Measurements from ENCODE around the gene GH1. TPM values are rescaled to one million over a fixed set of nuclear protein-coding genes. Genes with fewer than 3 reads are reported as not detected.
A peak's percentile ranks its signal among the peaks of the same experiment; 100 is the strongest.
"Not testable (repeated sequence)": the region's sequence is repeated elsewhere in the genome, so short reads cannot be mapped to it uniquely, and the experiment has no call there.

Gene GH1
- total and polyA plus RNA-seq, 7 experiments from 2014 or later: 0.58 to 0.66 TPM; not detected in 5

DNA sequence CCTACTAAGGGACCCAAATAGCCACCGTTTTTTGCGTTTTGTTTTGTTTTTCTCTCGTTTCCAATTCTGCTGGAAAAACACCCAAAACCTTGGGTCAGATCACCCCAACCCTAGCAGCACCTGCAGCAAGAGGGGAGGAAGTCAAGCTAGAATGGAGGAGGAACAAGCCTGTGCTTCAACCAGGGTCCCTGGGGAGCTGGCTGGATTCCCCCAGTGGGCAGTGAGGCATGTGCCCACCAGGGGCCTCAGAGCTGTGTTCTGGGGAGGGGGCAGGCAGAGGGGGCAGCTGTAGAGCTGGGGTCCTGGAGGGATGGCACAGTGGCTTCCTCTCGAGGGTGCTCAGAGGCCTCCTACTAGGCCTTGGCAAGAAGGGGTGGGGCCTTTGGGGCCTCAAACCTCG is 7.0 kb upstream of the GH1 start:
- Mint-ChIP-seq H3K9me3 (no peaks in the 10 kb centered on the region), H3K27ac (peak overlapping the region in 3 of 9 donors; percentile 15 to 55 (median 25)), H3K36me3 (peaks cover 0 to 6% (median 0%) of the 10 kb centered on the region in 5 donors), H3K27me3 (peaks cover 0 to 4% (median 0%) of the 10 kb centered on the region in 5 donors), H3K4me3 (no peak overlapping the region), H3K4me1 (peaks cover 0 to 9% (median 2%) of the 10 kb centered on the region in 7 donors)
- Histone ChIP-seq H3K9me3 (ENCODE audit: control insufficient read depth in 2 of 3, low read length in 3 of 3) (no peaks in the 10 kb centered on the region), H3K4me3 (ENCODE audit: low read length) (no peak overlapping the region), H3K36me3 (ENCODE audit: control insufficient read depth in 2 of 3, insufficient read depth in 3 of 3, low read length in 3 of 3) (peaks cover 0 to 28% (median 0%) of the 10 kb centered on the region in 3 experiments), H3K4me1 (ENCODE audit: control insufficient read depth in 2 of 2, insufficient read depth in 2 of 2, low read length in 2 of 2) (peaks cover under 1 to 2% of the 10 kb centered on the region in 2 donors), H3K27me3 (ENCODE audit: control insufficient read depth in 2 of 2, insufficient read depth in 2 of 2, low read length in 2 of 2) (no peaks in the 10 kb centered on the region), H3K27ac (ENCODE audit: low read depth, low read length) (no peak overlapping the region)
- CTCF ChIA-PET: interaction anchor here (0.9 to 1.4 kb wide), 2 partner anchors 104 to 208 kb away, joined by 3 to 4 read pairs; no protein-coding TSS in a partner anchor
- peak; percentile 37 for ATAC-seq
- intact Hi-C loops (cut with micrococcal nuclease): no loop called here
- DNase-seq: no peak
- POLR2A ChIA-PET: interaction anchor here (0.7 kb wide), 1 partner anchor 154 kb away, joined by 6 read pairs; no protein-coding TSS in a partner anchor

DNA sequence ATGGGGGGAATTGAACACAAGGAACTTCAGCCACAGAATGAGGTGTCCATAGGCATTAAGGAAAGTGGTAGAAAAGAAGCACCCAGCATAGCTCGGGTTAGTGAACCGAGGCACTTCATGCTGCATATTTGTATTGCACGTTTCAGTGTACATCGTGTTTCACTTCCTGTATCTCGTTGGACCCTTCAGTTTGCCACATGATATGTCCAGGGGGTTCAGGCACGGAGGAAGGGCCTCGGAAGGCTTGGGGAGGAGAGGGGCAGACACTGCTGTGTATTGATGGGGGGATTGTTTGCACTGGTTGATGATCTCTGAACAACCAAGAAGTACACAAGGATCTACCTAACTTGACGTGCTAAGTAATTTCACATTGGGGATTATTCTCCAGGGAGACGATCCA is 3.8 kb upstream of the GH1 start:
- peak; percentile 14 for ATAC-seq
- H3K27me3 Mint-ChIP-seq; H3K9me3 Mint-ChIP-seq; H3K4me3 Mint-ChIP-seq; intact Hi-C loops (cut with micrococcal nuclease); H3K27ac ChIP-seq (ENCODE audit: low read depth, low read length); POLR2A ChIA-PET; H3K9me3 ChIP-seq (ENCODE audit: control insufficient read depth in 2 of 3, low read length in 3 of 3); H3K4me1 ChIP-seq (ENCODE audit: control insufficient read depth in 2 of 2, insufficient read depth in 2 of 2, low read length in 2 of 2); H3K27me3 ChIP-seq (ENCODE audit: control insufficient read depth in 2 of 2, insufficient read depth in 2 of 2, low read length in 2 of 2); DNase-seq; H3K36me3 Mint-ChIP-seq; H3K4me3 ChIP-seq (ENCODE audit: low read length); H3K4me1 Mint-ChIP-seq; H3K36me3 ChIP-seq (ENCODE audit: control insufficient read depth in 2 of 3, insufficient read depth in 3 of 3, low read length in 3 of 3): not testable (repeated sequence)
- H3K27ac Mint-ChIP-seq: peak overlapping the region in 1 of 9 donors; percentile 58
- CTCF ChIA-PET: interaction anchor here (0.7 to 1.6 kb wide), 5 partner anchors 10 to 208 kb away, joined by 3 to 4 read pairs (median 3); partner anchors contain the start of genes CD79B and ICAM2

- H3K27ac Mint-ChIP-seq; H3K4me3 Mint-ChIP-seq; H3K27me3 ChIP-seq (ENCODE audit: control insufficient read depth in 2 of 2, insufficient read depth in 2 of 2, low read length in 2 of 2); H3K9me3 ChIP-seq (ENCODE audit: control insufficient read depth in 2 of 3, low read length in 3 of 3); H3K4me1 ChIP-seq (ENCODE audit: control insufficient read depth in 2 of 2, insufficient read depth in 2 of 2, low read length in 2 of 2); H3K27ac ChIP-seq (ENCODE audit: low read depth, low read length); DNase-seq; ATAC-seq; H3K4me1 Mint-ChIP-seq; H3K36me3 ChIP-seq (ENCODE audit: control insufficient read depth in 2 of 3, insufficient read depth in 3 of 3, low read length in 3 of 3); H3K9me3 Mint-ChIP-seq; H3K4me3 ChIP-seq (ENCODE audit: low read length); intact Hi-C loops (cut with micrococcal nuclease); H3K36me3 Mint-ChIP-seq: not testable (repeated sequence)
- ChIA-PET POLR2A (interaction anchor here (0.6 to 2.4 kb wide), 4 partner anchors 72 to 220 kb away, joined by 3 to 16 read pairs (median 6); partner anchors contain the start of gene ICAM2), CTCF (interaction anchor here (0.7 to 4.3 kb wide), 9 partner anchors 11 to 214 kb away, joined by 3 to 85 read pairs (median 17); partner anchors contain the start of genes CD79B and ERN1)
- H3K27me3 Mint-ChIP-seq: peaks cover 0 to 11% (median 0%) of the 10 kb centered on the region in 5 donors
Measured at GRCh38 chr17:63920779-63921178, 2.1 kb upstream of the GH1 start.

GRCh38 chr17:63920050-63920449 is 1.4 kb upstream of the GH1 start:
- ChIA-PET POLR2A (interaction anchor here (0.7 to 2.4 kb wide), 9 partner anchors 11 to 220 kb away, joined by 3 to 16 read pairs (median 5); partner anchors contain the start of gene ICAM2), CTCF (interaction anchor here (0.6 to 4.3 kb wide), 29 partner anchors 9 to 243 kb away, joined by 3 to 85 read pairs (median 7); partner anchors contain the start of genes CD79B, CSHL1, ERN1 and ICAM2)
- H3K36me3 Mint-ChIP-seq; H3K4me1 ChIP-seq (ENCODE audit: control insufficient read depth in 2 of 2, insufficient read depth in 2 of 2, low read length in 2 of 2); H3K27me3 ChIP-seq (ENCODE audit: control insufficient read depth in 2 of 2, insufficient read depth in 2 of 2, low read length in 2 of 2); H3K4me3 ChIP-seq (ENCODE audit: low read length); DNase-seq; H3K9me3 ChIP-seq (ENCODE audit: control insufficient read depth in 2 of 3, low read length in 3 of 3); H3K9me3 Mint-ChIP-seq; intact Hi-C loops (cut with micrococcal nuclease); H3K4me3 Mint-ChIP-seq; H3K27ac ChIP-seq (ENCODE audit: low read depth, low read length); ATAC-seq; H3K36me3 ChIP-seq (ENCODE audit: control insufficient read depth in 2 of 3, insufficient read depth in 3 of 3, low read length in 3 of 3); H3K4me1 Mint-ChIP-seq: not testable (repeated sequence)
- Mint-ChIP-seq H3K27ac (peak overlapping the region in 4 of 9 donors; percentile 38 to 84 (median 52)), H3K27me3 (peaks cover 0 to 16% (median 0%) of the 10 kb centered on the region in 5 donors)

DNA sequence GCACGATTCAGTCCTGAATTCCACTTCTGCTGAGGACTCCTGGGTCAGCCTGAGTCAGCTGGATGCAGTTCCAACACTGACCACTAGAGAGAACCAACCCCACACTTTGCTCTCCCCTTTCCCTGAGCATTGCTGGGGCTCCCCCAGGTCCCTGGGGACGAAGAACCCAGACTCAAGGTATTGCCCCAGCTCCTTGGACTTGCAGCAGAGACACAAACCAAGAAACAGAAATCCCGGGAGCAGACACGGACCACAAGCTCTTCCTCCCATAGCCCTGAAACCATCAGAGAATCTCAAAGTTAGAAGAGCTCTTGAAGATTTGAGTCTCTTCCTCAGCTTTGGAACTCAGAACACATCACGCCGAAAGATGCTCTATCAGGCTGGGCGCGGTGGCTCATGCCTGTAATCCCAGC is 678 bp upstream of the GH1 start:
- H3K27ac Mint-ChIP-seq: peak overlapping the region in 8 of 9 donors; percentile 3 to 86 (median 8)

DNA sequence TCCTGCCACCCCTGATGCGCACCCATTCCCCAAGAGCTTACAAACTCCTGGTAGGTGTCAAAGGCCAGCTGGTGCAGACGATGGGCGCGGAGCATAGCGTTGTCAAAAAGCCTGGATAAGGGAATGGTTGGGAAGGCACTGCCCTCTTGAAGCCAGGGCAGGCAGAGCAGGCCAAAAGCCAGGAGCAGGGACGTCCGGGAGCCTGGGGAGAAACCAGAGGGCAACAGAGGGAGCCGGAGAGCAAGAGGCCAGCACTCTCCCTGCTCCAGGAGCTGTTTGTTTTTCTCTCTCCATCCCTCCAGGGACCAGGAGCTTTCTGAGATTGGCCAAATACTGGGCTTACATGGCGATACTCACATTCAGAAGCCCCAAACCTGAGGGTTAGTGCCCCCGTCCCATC is 334 bp downstream of the GH1 start:
- ChIA-PET POLR2A (interaction anchor here (1.1 to 2.4 kb wide), 5 partner anchors 13 to 227 kb away, joined by 3 to 16 read pairs (median 3); partner anchors contain the start of gene ICAM2), CTCF (interaction anchor here (0.6 to 4.3 kb wide), 17 partner anchors 11 to 509 kb away, joined by 3 to 85 read pairs (median 14); partner anchors contain the start of genes CD79B and ICAM2)
- Histone ChIP-seq H3K27me3 (ENCODE audit: control insufficient read depth in 2 of 2, insufficient read depth in 2 of 2, low read length in 2 of 2) (no peaks in the 10 kb centered on the region), H3K4me1 (ENCODE audit: control insufficient read depth in 2 of 2, insufficient read depth in 2 of 2, low read length in 2 of 2) (peaks cover 0 to 4% of the 10 kb centered on the region in 2 donors), H3K36me3 (ENCODE audit: control insufficient read depth in 2 of 3, insufficient read depth in 3 of 3, low read length in 3 of 3) (no peaks in the 10 kb centered on the region), H3K4me3 (ENCODE audit: low read length) (no peak overlapping the region), H3K9me3 (ENCODE audit: control insufficient read depth in 2 of 3, low read length in 3 of 3) (no peaks in the 10 kb centered on the region), H3K27ac (ENCODE audit: low read depth, low read length) (no peak overlapping the region)
- ATAC-seq (no peak), DNase-seq (no peak)
- Mint-ChIP-seq H3K4me3 (no peak overlapping the region), H3K36me3 (no peaks in the 10 kb centered on the region), H3K9me3 (no peaks in the 10 kb centered on the region), H3K27ac (peak overlapping the region in 1 of 9 donors; percentile 59), H3K27me3 (peaks cover 0 to 16% (median 0%) of the 10 kb centered on the region in 5 donors), H3K4me1 (peaks cover 5 to 10% (median 9%) of the 10 kb centered on the region in 7 donors)
- intact Hi-C loops (cut with micrococcal nuclease): loop anchor here (2.0 to 5.0 kb wide), 2 partner anchors 214 to 229 kb away; no protein-coding TSS in a partner anchor

More for the DNA sequence above, 678 bp upstream of the GH1 start:
- H3K4me3 ChIP-seq (ENCODE audit: low read length): no peak overlapping the region
- no peaks in the 10 kb centered on the region for H3K27me3 ChIP-seq (ENCODE audit: control insufficient read depth in 2 of 2, insufficient read depth in 2 of 2, low read length in 2 of 2)
- H3K9me3 Mint-ChIP-seq: no peaks in the 10 kb centered on the region
- POLR2A ChIA-PET: interaction anchor here (0.7 to 2.4 kb wide), 9 partner anchors 11 to 226 kb away, joined by 3 to 16 read pairs (median 6); partner anchors contain the start of gene ICAM2
- no peaks in the 10 kb centered on the region for H3K36me3 Mint-ChIP-seq
- peak; percentile 53 to 81 (median 68) for DNase-seq
- no peaks in the 10 kb centered on the region for H3K9me3 ChIP-seq (ENCODE audit: control insufficient read depth in 2 of 3, low read length in 3 of 3)
- H3K27me3 Mint-ChIP-seq: peaks cover 0 to 16% (median 0%) of the 10 kb centered on the region in 5 donors
- peaks cover 5 to 10% (median 9%) of the 10 kb centered on the region in 7 donors for H3K4me1 Mint-ChIP-seq
- CTCF ChIA-PET: interaction anchor here (0.6 to 4.3 kb wide), 35 partner anchors 8 to 243 kb away, joined by 3 to 85 read pairs (median 5); partner anchors contain the start of genes CD79B, CSHL1, ERN1 and ICAM2
- no peak overlapping the region for H3K4me3 Mint-ChIP-seq
- no peaks in the 10 kb centered on the region for H3K36me3 ChIP-seq (ENCODE audit: control insufficient read depth in 2 of 3, insufficient read depth in 3 of 3, low read length in 3 of 3)
- intact Hi-C loops (cut with micrococcal nuclease): loop anchor here (1.0 to 5.0 kb wide), 8 partner anchors 27 to 363 kb away; no protein-coding TSS in a partner anchor
- peak; percentile 97 for ATAC-seq
- no peak overlapping the region for H3K27ac ChIP-seq (ENCODE audit: low read depth, low read length)
- H3K4me1 ChIP-seq (ENCODE audit: control insufficient read depth in 2 of 2, insufficient read depth in 2 of 2, low read length in 2 of 2): peaks cover 0 to 4% of the 10 kb centered on the region in 2 donors

All from naive thymus-derived CD4-positive, alpha-beta T cell (primary cell).